DOHH2 (cell line): Measurements from ENCODE around the gene MSLN.

ENCODE experiments used
- H3F3A ChIP-seq: fragments of 200-600 bp; sonication (generic), shearing (Covaris generic); 2 replicates; pipeline ENCODE4 v1.6.0; 2016; ENCODE audit warnings: antibody characterized with exemption, mild to moderate bottlenecking; ENCODE audit not compliant: control insufficient read depth, insufficient read depth
- H3K27ac ChIP-seq: fragments of 200-600 bp; sonication (generic); 2 replicates; pipeline ENCODE4 v1.5.1; 2014; ENCODE audit warnings: low read depth, mild to moderate bottlenecking, low read length, moderate library complexity
- H3K27me3 ChIP-seq: fragments of 200-600 bp; sonication (generic); 2 replicates; pipeline ENCODE4 v1.6.1; 2014; ENCODE audit warnings: mild to moderate bottlenecking, low read length, mixed read lengths; ENCODE audit not compliant: control insufficient read depth
- H3K36me3 ChIP-seq: fragments of 200-600 bp; sonication (generic); 2 replicates; pipeline ENCODE4 v1.6.1; 2014; ENCODE audit warnings: mild to moderate bottlenecking, low read length, moderate library complexity, mixed read lengths; ENCODE audit not compliant: control insufficient read depth
- H3K4me1 ChIP-seq: fragments of 200-600 bp; sonication (generic); 2 replicates; pipeline ENCODE4 v1.6.1; 2014; ENCODE audit warnings: mild to moderate bottlenecking, low read length, mixed read lengths; ENCODE audit not compliant: control insufficient read depth
- H3K4me2 ChIP-seq: fragments of 200-600 bp; sonication (generic); 2 replicates; pipeline ENCODE4 v1.6.0; 2014; ENCODE audit warnings: mild to moderate bottlenecking, low read length, moderate library complexity
- H3K4me3 ChIP-seq: fragments of 200-600 bp; sonication (generic); 2 replicates; pipeline ENCODE4 v1.5.1; 2014; ENCODE audit warnings: mild to moderate bottlenecking, low read length, mixed read lengths
- H3K79me2 ChIP-seq: fragments of 200-600 bp; sonication (generic); 2 replicates; pipeline ENCODE4 v1.6.1; 2014; ENCODE audit warnings: mild to moderate bottlenecking, low read length, mixed read lengths; ENCODE audit not compliant: control insufficient read depth
- H3K9me2 ChIP-seq: fragments of 200-600 bp; sonication (generic); replicated peaks from 2 replicates; pipeline ENCODE4 v1.6.1; 2014; ENCODE audit warnings: mild to moderate bottlenecking, low read length, mixed read lengths; ENCODE audit not compliant: control insufficient read depth
- H3K9me3 ChIP-seq: fragments of 200-600 bp; sonication (generic); 2 replicates; pipeline ENCODE4 v1.6.1; 2014; ENCODE audit warnings: antibody characterized with exemption, low read length, mixed read lengths; ENCODE audit not compliant: control insufficient read depth, insufficient read depth
- H4K20me1 ChIP-seq: fragments of 200-600 bp; sonication (generic); 2 replicates; pipeline ENCODE4 v1.6.0; 2014; ENCODE audit warnings: low read depth, mild to moderate bottlenecking, antibody characterized with exemption, low read length, moderate library complexity; ENCODE audit not compliant: control insufficient read depth, insufficient read depth
- EZH2phosphoT487 ChIP-seq: fragments of 200-600 bp; sonication (generic); IDR thresholded peaks from 2 replicates; pipeline ENCODE4 v1.6.1; 2017; ENCODE audit warnings: borderline replicate concordance, mild to moderate bottlenecking, antibody characterized with exemption, low read length, moderate library complexity, mixed read lengths
- TF ChIP-seq, protein P1 (sequence below): fragments of 200-600 bp; sonication (generic); IDR thresholded peaks from one replicate; pipeline ENCODE4 v1.5.1; 2014; ENCODE audit warnings: antibody characterized with exemption, mild to moderate bottlenecking, low read depth, low read length; ENCODE audit not compliant: poor library complexity, severe bottlenecking

The MSLN gene

GRCh38 chr16:781346-782010, 20.9 kb downstream of the MSLN start:
- H3F3A ChIP-seq = no peaks in the 10 kb centered on the region
- H3K27ac ChIP-seq = no peak overlapping the region
- no peak overlapping the region for H3K4me3 ChIP-seq
- H3K79me2 ChIP-seq = peaks cover 8% of the 10 kb centered on the region
- TF ChIP-seq EZH2phosphoT487 = no peak
- TF ChIP-seq, protein P1, sequence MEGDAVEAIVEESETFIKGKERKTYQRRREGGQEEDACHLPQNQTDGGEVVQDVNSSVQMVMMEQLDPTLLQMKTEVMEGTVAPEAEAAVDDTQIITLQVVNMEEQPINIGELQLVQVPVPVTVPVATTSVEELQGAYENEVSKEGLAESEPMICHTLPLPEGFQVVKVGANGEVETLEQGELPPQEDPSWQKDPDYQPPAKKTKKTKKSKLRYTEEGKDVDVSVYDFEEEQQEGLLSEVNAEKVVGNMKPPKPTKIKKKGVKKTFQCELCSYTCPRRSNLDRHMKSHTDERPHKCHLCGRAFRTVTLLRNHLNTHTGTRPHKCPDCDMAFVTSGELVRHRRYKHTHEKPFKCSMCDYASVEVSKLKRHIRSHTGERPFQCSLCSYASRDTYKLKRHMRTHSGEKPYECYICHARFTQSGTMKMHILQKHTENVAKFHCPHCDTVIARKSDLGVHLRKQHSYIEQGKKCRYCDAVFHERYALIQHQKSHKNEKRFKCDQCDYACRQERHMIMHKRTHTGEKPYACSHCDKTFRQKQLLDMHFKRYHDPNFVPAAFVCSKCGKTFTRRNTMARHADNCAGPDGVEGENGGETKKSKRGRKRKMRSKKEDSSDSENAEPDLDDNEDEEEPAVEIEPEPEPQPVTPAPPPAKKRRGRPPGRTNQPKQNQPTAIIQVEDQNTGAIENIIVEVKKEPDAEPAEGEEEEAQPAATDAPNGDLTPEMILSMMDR = no peak
- H4K20me1 ChIP-seq = peaks cover 3% of the 10 kb centered on the region; the same call in 1 of the 2 replicates
- H3K9me3 ChIP-seq = no peaks in the 10 kb centered on the region
- H3K9me2 ChIP-seq = no peaks in the 10 kb centered on the region
- peaks cover 20% of the 10 kb centered on the region for H3K36me3 ChIP-seq
- no peaks in the 10 kb centered on the region for H3K4me1 ChIP-seq
- H3K4me2 ChIP-seq = no peak overlapping the region
- H3K27me3 ChIP-seq = peaks cover 13% of the 10 kb centered on the region

- TF ChIP-seq EZH2phosphoT487 = no peak
- TF ChIP-seq, protein P1 = no peak
- no peak overlapping the region for H3K4me3 ChIP-seq
- H3F3A ChIP-seq = no peaks in the 10 kb centered on the region
- H3K27me3 ChIP-seq = peaks cover 13% of the 10 kb centered on the region
- peaks cover 16% of the 10 kb centered on the region for H3K79me2 ChIP-seq
- no peak overlapping the region for H3K27ac ChIP-seq
- peaks cover 26% of the 10 kb centered on the region for H3K36me3 ChIP-seq
- H4K20me1 ChIP-seq = peaks cover 3% of the 10 kb centered on the region; the same call in 1 of the 2 replicates
- H3K9me2 ChIP-seq = no peaks in the 10 kb centered on the region
- no peak overlapping the region for H3K4me2 ChIP-seq
- no peaks in the 10 kb centered on the region for H3K9me3 ChIP-seq
- H3K4me1 ChIP-seq = peaks cover 7% of the 10 kb centered on the region; the same call in 1 of the 2 replicates
Measured at GRCh38 chr16:782258-782657, 21.7 kb downstream of the MSLN start.

DNA sequence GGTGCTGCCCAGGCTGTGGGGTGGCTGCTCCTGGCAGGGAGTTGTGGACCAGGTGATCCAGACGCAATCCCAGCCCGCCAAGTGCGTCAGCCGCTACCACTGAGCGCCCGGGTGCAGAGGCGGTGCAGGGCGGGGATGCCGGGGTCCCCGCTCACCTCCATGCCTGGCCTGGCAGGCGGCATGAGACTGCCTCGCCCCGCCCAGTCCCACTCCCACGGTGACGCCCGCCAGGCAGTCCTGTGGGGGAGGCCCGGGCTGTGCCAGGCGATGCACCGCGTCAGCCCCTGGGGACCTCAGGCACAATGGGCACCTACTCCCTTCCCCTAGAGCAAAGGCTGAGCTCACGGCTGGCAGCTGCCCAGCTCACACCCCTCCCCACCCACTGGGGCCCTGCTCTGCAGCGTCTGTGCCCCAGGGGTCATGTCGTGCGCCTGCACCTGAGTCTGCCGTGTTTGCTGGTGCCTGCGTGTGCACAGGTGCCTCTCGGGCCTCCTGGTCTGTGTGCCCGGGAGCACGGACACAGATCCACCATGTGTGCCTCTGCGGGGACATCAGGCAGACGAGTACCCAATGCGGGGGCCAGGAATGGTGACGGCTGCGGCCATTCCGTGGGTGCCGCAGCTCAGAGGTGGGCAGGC, 22.4 kb downstream of the MSLN start:
- Histone ChIP-seq H3K9me2 (no peaks in the 10 kb centered on the region), H3K9me3 (no peaks in the 10 kb centered on the region), H4K20me1 (peaks cover 3% of the 10 kb centered on the region; the same call in 1 of the 2 replicates), H3K27ac (no peak overlapping the region), H3K36me3 (peaks cover 32% of the 10 kb centered on the region), H3F3A (no peaks in the 10 kb centered on the region), H3K4me1 (peaks cover 9% of the 10 kb centered on the region; the same call in 1 of the 2 replicates), H3K79me2 (peaks cover 22% of the 10 kb centered on the region), H3K27me3 (peaks cover 9% of the 10 kb centered on the region), H3K4me2 (no peak overlapping the region), H3K4me3 (no peak overlapping the region)
- TF ChIP-seq EZH2phosphoT487 = no peak
- TF ChIP-seq, protein P1 = no peak
